DND-41 (cell line): ENCODE data around the gene RAB9B.

Experiments
- EZH2 ChIP-seq: IDR thresholded peaks from 3 replicates; pipeline ENCODE4 v1.6.1; 2012; ENCODE audit warnings: borderline replicate concordance, low read depth, mild to moderate bottlenecking, moderate library complexity, low read length, inconsistent platforms; ENCODE audit not compliant: severe bottlenecking
- TF ChIP-seq, protein P1 (sequence below): IDR thresholded peaks from 2 replicates; pipeline ENCODE4 v1.5.1; 2012; ENCODE audit warnings: borderline replicate concordance, low read length, moderate library complexity, mild to moderate bottlenecking; ENCODE audit not compliant: poor library complexity, severe bottlenecking; ENCODE audit errors: extremely low read depth

DNA sequence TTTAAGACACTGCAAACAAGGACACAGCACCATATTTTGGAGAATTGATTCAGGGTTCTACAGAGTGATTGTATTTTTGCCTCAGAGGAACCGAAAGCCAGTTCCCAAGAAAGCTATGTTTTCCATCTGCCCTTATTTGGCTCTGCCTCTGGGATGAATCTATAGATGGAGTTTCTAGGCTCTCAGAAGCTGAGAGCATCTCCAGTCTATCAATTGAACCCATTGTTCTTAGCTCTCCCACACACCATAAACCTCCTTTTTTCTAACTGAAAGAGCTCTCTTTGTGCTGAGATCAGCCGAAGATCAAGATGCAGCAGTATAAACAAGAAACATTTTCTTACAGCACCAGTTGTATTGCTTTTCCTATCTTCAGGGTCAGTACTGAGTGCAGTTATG lies 38.5 kb downstream of the RAB9B start:
- TF ChIP-seq, protein P1, sequence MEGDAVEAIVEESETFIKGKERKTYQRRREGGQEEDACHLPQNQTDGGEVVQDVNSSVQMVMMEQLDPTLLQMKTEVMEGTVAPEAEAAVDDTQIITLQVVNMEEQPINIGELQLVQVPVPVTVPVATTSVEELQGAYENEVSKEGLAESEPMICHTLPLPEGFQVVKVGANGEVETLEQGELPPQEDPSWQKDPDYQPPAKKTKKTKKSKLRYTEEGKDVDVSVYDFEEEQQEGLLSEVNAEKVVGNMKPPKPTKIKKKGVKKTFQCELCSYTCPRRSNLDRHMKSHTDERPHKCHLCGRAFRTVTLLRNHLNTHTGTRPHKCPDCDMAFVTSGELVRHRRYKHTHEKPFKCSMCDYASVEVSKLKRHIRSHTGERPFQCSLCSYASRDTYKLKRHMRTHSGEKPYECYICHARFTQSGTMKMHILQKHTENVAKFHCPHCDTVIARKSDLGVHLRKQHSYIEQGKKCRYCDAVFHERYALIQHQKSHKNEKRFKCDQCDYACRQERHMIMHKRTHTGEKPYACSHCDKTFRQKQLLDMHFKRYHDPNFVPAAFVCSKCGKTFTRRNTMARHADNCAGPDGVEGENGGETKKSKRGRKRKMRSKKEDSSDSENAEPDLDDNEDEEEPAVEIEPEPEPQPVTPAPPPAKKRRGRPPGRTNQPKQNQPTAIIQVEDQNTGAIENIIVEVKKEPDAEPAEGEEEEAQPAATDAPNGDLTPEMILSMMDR: no peak
- no peak for TF ChIP-seq EZH2
